DND-41 (cell line): ENCODE measurements around the gene NRROS.

Experiments
- ATAC-seq: fragments of 200-7000 bp; cut with Tn5 transposase; 3 replicates; pipeline ENCODE4 v1.9.1; 2021; ENCODE audit warnings: low read depth; ENCODE audit not compliant: insufficient read depth
- DNase-seq: peaks from one replicate; pipeline ENCODE4 v3.0.0-alpha.2; 2020
- H2AFZ ChIP-seq: 2 replicates; pipeline ENCODE4 v1.6.0; 2012; ENCODE audit warnings: low read depth, low read length
- H3K27ac ChIP-seq: 2 replicates; pipeline ENCODE4 v1.5.1; 2012; ENCODE audit warnings: low read length, inconsistent platforms
- H3K27me3 ChIP-seq: fragments of 200-600 bp; sonication (generic); 2 replicates; pipeline ENCODE4 v1.6.0; 2012; ENCODE audit warnings: low read length, mild to moderate bottlenecking, inconsistent platforms; ENCODE audit not compliant: insufficient read depth, poor library complexity
- H3K36me3 ChIP-seq: 2 replicates; pipeline ENCODE4 v1.5.1; 2012; ENCODE audit warnings: low read length, inconsistent platforms; ENCODE audit not compliant: insufficient read depth
- H3K4me1 ChIP-seq: 2 replicates; pipeline ENCODE4 v1.5.1; 2012; ENCODE audit warnings: mild to moderate bottlenecking, low read length; ENCODE audit not compliant: insufficient read depth
- H3K4me2 ChIP-seq: 2 replicates; pipeline ENCODE4 v1.6.0; 2012; ENCODE audit warnings: mild to moderate bottlenecking, moderate library complexity, low read length, inconsistent platforms; ENCODE audit not compliant: insufficient read depth
- H3K4me3 ChIP-seq, 2 experiments: fragments of 200-600 bp in 1 of 2; shearing (Covaris generic) in 1 of 2; 2 replicates each; pipeline ENCODE4 v1.5.1; 2012 to 2016; ENCODE audit warnings: inconsistent platforms in 2 of 2, low read length in 2 of 2, mild to moderate bottlenecking in 2 of 2, low read depth in 1 of 2, moderate library complexity in 1 of 2
- H3K79me2 ChIP-seq: 2 replicates; pipeline ENCODE4 v1.6.0; 2012; ENCODE audit warnings: low read length, inconsistent platforms; ENCODE audit not compliant: insufficient read depth
- H3K9ac ChIP-seq: 2 replicates; pipeline ENCODE4 v1.6.0; 2012; ENCODE audit warnings: low read depth, mild to moderate bottlenecking, inconsistent platforms, low read length, moderate library complexity
- H3K9me3 ChIP-seq: 2 replicates; pipeline ENCODE4 v1.5.1; 2012; ENCODE audit warnings: low read length, moderate library complexity, mild to moderate bottlenecking, inconsistent platforms; ENCODE audit not compliant: insufficient read depth, severe bottlenecking
- H4K20me1 ChIP-seq: 2 replicates; pipeline ENCODE4 v1.6.0; 2012; ENCODE audit warnings: low read length; ENCODE audit not compliant: insufficient read depth
- CTCF ChIP-seq: IDR thresholded peaks from 2 replicates; pipeline ENCODE4 v1.5.1; 2012; ENCODE audit warnings: borderline replicate concordance, low read length, moderate library complexity, mild to moderate bottlenecking; ENCODE audit not compliant: poor library complexity, severe bottlenecking; ENCODE audit errors: extremely low read depth
- EZH2 ChIP-seq: IDR thresholded peaks from 3 replicates; pipeline ENCODE4 v1.6.1; 2012; ENCODE audit warnings: borderline replicate concordance, low read depth, mild to moderate bottlenecking, moderate library complexity, low read length, inconsistent platforms; ENCODE audit not compliant: severe bottlenecking

NRROS gene

GRCh38 chr3:196694941-196695848, 55.7 kb downstream of the NRROS start:
- H4K20me1 ChIP-seq: no peaks in the 10 kb centered on the region
- H3K4me1 ChIP-seq: no peaks in the 10 kb centered on the region
- no peak overlapping the region for H2AFZ ChIP-seq
- TF ChIP-seq CTCF (no peak), EZH2 (no peak)
- no peaks in the 10 kb centered on the region for H3K36me3 ChIP-seq
- no peak overlapping the region for H3K9ac ChIP-seq
- H3K27ac ChIP-seq: no peak overlapping the region
- no peaks in the 10 kb centered on the region for H3K9me3 ChIP-seq
- H3K4me2 ChIP-seq: no peak overlapping the region
- ATAC-seq: no peak; the same call in 2 of the 3 replicates
- no peaks in the 10 kb centered on the region for H3K27me3 ChIP-seq
- no peaks in the 10 kb centered on the region for H3K79me2 ChIP-seq
- no peak for DNase-seq
- no peak overlapping the region for H3K4me3 ChIP-seq

GRCh38 chr3:196695849-196696226, 56.3 kb downstream of the NRROS start:
- no peak overlapping the region for H2AFZ ChIP-seq
- no peaks in the 10 kb centered on the region for H4K20me1 ChIP-seq
- H3K79me2 ChIP-seq: no peaks in the 10 kb centered on the region
- H3K4me3 ChIP-seq: no peak overlapping the region
- H3K36me3 ChIP-seq: no peaks in the 10 kb centered on the region
- no peaks in the 10 kb centered on the region for H3K27me3 ChIP-seq
- DNase-seq (no peak), ATAC-seq (no peak)
- H3K4me2 ChIP-seq: no peak overlapping the region
- no peaks in the 10 kb centered on the region for H3K9me3 ChIP-seq
- H3K9ac ChIP-seq: no peak overlapping the region
- no peaks in the 10 kb centered on the region for H3K4me1 ChIP-seq
- no peak overlapping the region for H3K27ac ChIP-seq
- TF ChIP-seq EZH2 (no peak), CTCF (no peak)

- H3K9me3 ChIP-seq: no peaks in the 10 kb centered on the region
- no peak overlapping the region for H3K4me3 ChIP-seq
- no peaks in the 10 kb centered on the region for H3K36me3 ChIP-seq
- no peak overlapping the region for H2AFZ ChIP-seq
- no peak overlapping the region for H3K4me2 ChIP-seq
- no peaks in the 10 kb centered on the region for H3K27me3 ChIP-seq
- TF ChIP-seq EZH2 (no peak), CTCF (no peak)
- H3K27ac ChIP-seq: no peak overlapping the region
- H3K79me2 ChIP-seq: no peaks in the 10 kb centered on the region
- H3K9ac ChIP-seq: no peak overlapping the region
- no peak for ATAC-seq
- H4K20me1 ChIP-seq: no peaks in the 10 kb centered on the region
- no peaks in the 10 kb centered on the region for H3K4me1 ChIP-seq
- no peak for DNase-seq
These were observed 57.8 kb downstream of the NRROS start for GRCh38 chr3:196697270-196697669.
